Transverse colon (tissue), 4 donors: ENCODE measurements around the gene SLC43A3.

Experiments used
- CTCF ChIP-seq, 5 experiments: fragments of 200-600 bp in 3 of 5; fragments of 450-650 bp in 2 of 5; sonication (generic) in 3 of 5; IDR thresholded peaks; 1 replicate in 2 of 5; 2 replicates in 3 of 5; pipeline ENCODE4 v1.5.1; 2016 to 2017; ENCODE audit warnings: antibody characterized with exemption in 5 of 5, inconsistent platforms in 3 of 5, mild to moderate bottlenecking in 2 of 5, moderate library complexity in 1 of 5
- POLR2A ChIP-seq: fragments of 450-650 bp; IDR thresholded peaks from one replicate; pipeline ENCODE4 v1.6.1; 2016; ENCODE audit warnings: antibody characterized with exemption, mild to moderate bottlenecking, moderate library complexity
- POLR2AphosphoS5 ChIP-seq, 3 donors: sonication (generic); formaldehyde crosslinking; IDR thresholded peaks; one replicate each; pipeline ENCODE4 v1.6.1; 2016; ENCODE audit warnings: antibody characterized with exemption in 3 of 3

- no peak for TF ChIP-seq POLR2A
- TF ChIP-seq CTCF (IDR thresholded peaks at IDR 0.05), result no peak
- TF ChIP-seq POLR2AphosphoS5 (IDR thresholded peaks at IDR 0.05), result no peak
Measured at GRCh38 chr11:57379732-57380131, 47.2 kb downstream of the SLC43A3 start.
